ENCODE measurements around the gene COL15A1. TPM values are rescaled to one million over a fixed set of nuclear protein-coding genes. Genes with fewer than 3 reads are reported as not detected.

The COL15A1 gene
- total and polyA plus RNA-seq, 2 of the 13 experiments (the other 11 are each of a cell fraction or from before 2014, with no cell fraction given): not detected

GRCh38 chr9:99090336-99091130, 146.8 kb downstream of the COL15A1 start:
- ChIA-PET POLR2A (no interaction called here), CTCF (ENCODE audit: low intra/inter-chr PET ratio, low total read pairs) (no interaction called here)
- FAIRE-seq: no peak
- no peak for ATAC-seq
- Histone ChIP-seq H4K20me1 (ENCODE audit: insufficient read depth, low read length) (no peaks in the 10 kb centered on the region), H3K36me3 (replicated peaks in 1 of 2; ENCODE audit: control insufficient read depth in 1 of 2, insufficient read depth in 2 of 2, low read length in 2 of 2) (no peaks in the 10 kb centered on the region), H3K9me3 (ENCODE audit: low read length) (peaks cover 6% of the 10 kb centered on the region; the same call in 1 of the 2 replicates), H3K4me1 (ENCODE audit: insufficient read depth, low read length) (no peaks in the 10 kb centered on the region), H2AFZ (ENCODE audit: low read length) (no peak overlapping the region), H3K79me2 (ENCODE audit: insufficient read depth, low read length) (no peaks in the 10 kb centered on the region), H3K27me3 (ENCODE audit: control insufficient read depth in 1 of 2, insufficient read depth in 2 of 2, low read length in 2 of 2) (peaks cover 0 to 17% of the 10 kb centered on the region in 2 experiments; a peak in 3 of 5 replicates), H3K27ac (ENCODE audit: extremely low read length, insufficient read depth, low read length) (no peak overlapping the region), H3K4me2 (ENCODE audit: low read depth, low read length) (no peak overlapping the region), H3K9ac (ENCODE audit: insufficient read depth, low read depth, low read length) (no peak overlapping the region), H3K4me3 (replicated peaks in 1 of 3; ENCODE audit: insufficient read depth in 1 of 3, low read depth in 2 of 3, low read length in 3 of 3) (no peak overlapping the region)
- 16% methylated on average over 5 of the region's 5 CpGs for WGBS (ENCODE audit: low lambda C conversion rate)
- intact Hi-C loops (cut with micrococcal nuclease; ENCODE audit: unreplicated experiment): no loop called here
- BruUV-seq (replicated peaks): no TSS peak
- no peak for DNase-seq (ENCODE audit: low spot score)
- in situ Hi-C loops (cut with HindIII; ENCODE audit: extremely low pct_ligation_motif_present, low pct_unique_long_range_greater_than_20kb): no loop called here
- TF ChIP-seq ZEB1 (IDR thresholded peaks at IDR 0.05; ENCODE audit: insufficient replicate concordance, low read depth): no peak
- no peak for TF ChIP-seq JDP2 (CRISPR knock-in tag; IDR thresholded peaks at IDR 0.05; ENCODE audit: borderline replicate concordance)
- no peak for TF ChIP-seq ZNF30 (CRISPR knock-in tag; IDR thresholded peaks at IDR 0.05)
- no peak for TF ChIP-seq PITX1 (CRISPR knock-in tag; IDR thresholded peaks at IDR 0.05)
- no peak for TF ChIP-seq ZFAT (CRISPR knock-in tag; conservative IDR thresholded peaks at IDR 0.05)
- no peak for TF ChIP-seq SOX13 (IDR thresholded peaks at IDR 0.05)
- TF ChIP-seq SOX13 (CRISPR knock-in tag; conservative IDR thresholded peaks at IDR 0.05 in 1 of 2, IDR thresholded peaks at IDR 0.05 in 1 of 2): no peak
- TF ChIP-seq, protein P1, sequence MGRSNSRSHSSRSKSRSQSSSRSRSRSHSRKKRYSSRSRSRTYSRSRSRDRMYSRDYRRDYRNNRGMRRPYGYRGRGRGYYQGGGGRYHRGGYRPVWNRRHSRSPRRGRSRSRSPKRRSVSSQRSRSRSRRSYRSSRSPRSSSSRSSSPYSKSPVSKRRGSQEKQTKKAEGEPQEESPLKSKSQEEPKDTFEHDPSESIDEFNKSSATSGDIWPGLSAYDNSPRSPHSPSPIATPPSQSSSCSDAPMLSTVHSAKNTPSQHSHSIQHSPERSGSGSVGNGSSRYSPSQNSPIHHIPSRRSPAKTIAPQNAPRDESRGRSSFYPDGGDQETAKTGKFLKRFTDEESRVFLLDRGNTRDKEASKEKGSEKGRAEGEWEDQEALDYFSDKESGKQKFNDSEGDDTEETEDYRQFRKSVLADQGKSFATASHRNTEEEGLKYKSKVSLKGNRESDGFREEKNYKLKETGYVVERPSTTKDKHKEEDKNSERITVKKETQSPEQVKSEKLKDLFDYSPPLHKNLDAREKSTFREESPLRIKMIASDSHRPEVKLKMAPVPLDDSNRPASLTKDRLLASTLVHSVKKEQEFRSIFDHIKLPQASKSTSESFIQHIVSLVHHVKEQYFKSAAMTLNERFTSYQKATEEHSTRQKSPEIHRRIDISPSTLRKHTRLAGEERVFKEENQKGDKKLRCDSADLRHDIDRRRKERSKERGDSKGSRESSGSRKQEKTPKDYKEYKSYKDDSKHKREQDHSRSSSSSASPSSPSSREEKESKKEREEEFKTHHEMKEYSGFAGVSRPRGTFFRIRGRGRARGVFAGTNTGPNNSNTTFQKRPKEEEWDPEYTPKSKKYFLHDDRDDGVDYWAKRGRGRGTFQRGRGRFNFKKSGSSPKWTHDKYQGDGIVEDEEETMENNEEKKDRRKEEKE (IDR thresholded peaks at IDR 0.05): no peak
